PFSK-1 (cell line): Measurements from ENCODE around the gene RAB3IP.

ENCODE experiments used
- FOXP2 ChIP-seq: optimal IDR thresholded peaks from 2 replicates; pipeline ENCODE3; 2011; ENCODE audit warnings: borderline replicate concordance, control low read depth, inconsistent platforms; ENCODE audit not compliant: insufficient read depth; ENCODE audit errors: extremely low read length, extremely low read depth
- POLR2AphosphoS5 ChIP-seq: IDR thresholded peaks from 2 replicates; pipeline ENCODE4 v1.6.1; 2012; ENCODE audit warnings: low read depth, mild to moderate bottlenecking, control low read depth, low read length, moderate library complexity
- REST ChIP-seq, 2 experiments: IDR thresholded peaks; 2 replicates each; pipeline versions ENCODE4 v1.6.1 to v1.8.0; 2011 to 2012; ENCODE audit warnings: low read depth in 2 of 2, low read length in 2 of 2, control low read depth in 1 of 2, inconsistent platforms in 1 of 2, mild to moderate bottlenecking in 1 of 2, moderate library complexity in 1 of 2; ENCODE audit not compliant: insufficient read depth in 1 of 2
- SIN3A ChIP-seq: IDR thresholded peaks from 2 replicates; pipeline ENCODE4 v1.6.1; 2012; ENCODE audit warnings: mild to moderate bottlenecking, low read length, moderate library complexity, borderline replicate concordance; ENCODE audit not compliant: insufficient read depth
- TAF1 ChIP-seq: IDR thresholded peaks from 2 replicates; pipeline ENCODE4 v1.6.1; 2012; ENCODE audit warnings: low read length, control low read depth, borderline replicate concordance; ENCODE audit not compliant: insufficient read depth

Gene RAB3IP

GRCh38 chr12:69720750-69721149, 17.9 kb upstream of the RAB3IP start:
- TF ChIP-seq TAF1, result no peak
- TF ChIP-seq POLR2AphosphoS5, result no peak
- no peak for TF ChIP-seq SIN3A
- no peak for TF ChIP-seq FOXP2
- no peak for TF ChIP-seq REST (IDR thresholded peaks at IDR 0.05; ENCODE audit: insufficient read depth in 1 of 2, low read depth in 2 of 2, low read length in 2 of 2)

GRCh38 chr12:69726922-69727321, 11.7 kb upstream of the RAB3IP start:
- no peak for TF ChIP-seq REST (IDR thresholded peaks at IDR 0.05; ENCODE audit: insufficient read depth in 1 of 2, low read depth in 2 of 2, low read length in 2 of 2)
- no peak for TF ChIP-seq SIN3A
- no peak for TF ChIP-seq FOXP2
- TF ChIP-seq POLR2AphosphoS5, result no peak
- no peak for TF ChIP-seq TAF1

GRCh38 chr12:69732088-69732487, 6.6 kb upstream of the RAB3IP start:
- TF ChIP-seq SIN3A, result no peak
- no peak for TF ChIP-seq FOXP2
- no peak for TF ChIP-seq POLR2AphosphoS5
- TF ChIP-seq TAF1, result no peak
- TF ChIP-seq REST (IDR thresholded peaks at IDR 0.05; ENCODE audit: insufficient read depth in 1 of 2, low read depth in 2 of 2, low read length in 2 of 2), result no peak

GRCh38 chr12:69733638-69734037, 5.0 kb upstream of the RAB3IP start:
- no peak for TF ChIP-seq POLR2AphosphoS5
- no peak for TF ChIP-seq TAF1
- no peak for TF ChIP-seq SIN3A
- no peak for TF ChIP-seq REST (IDR thresholded peaks at IDR 0.05; ENCODE audit: insufficient read depth in 1 of 2, low read depth in 2 of 2, low read length in 2 of 2)
- no peak for TF ChIP-seq FOXP2
